ENCODE measurements around the gene CUX1.

- TF ChIP-seq CTCF (conservative IDR thresholded peaks at IDR 0.05 in 1 of 2, IDR thresholded peaks at IDR 0.05 in 1 of 2; ENCODE audit: low read depth in 1 of 2, low read length in 2 of 2), result no peak
- no peak for TF ChIP-seq EZH2 (IDR thresholded peaks at IDR 0.05; ENCODE audit: low read length, missing control alignments)
These were observed 110.4 kb downstream of the CUX1 start for GRCh38 chr7:101927802-101928201.

Data from fibroblast of lung (primary cell).